ENCODE measurements around the gene EVI5L.

DNA sequence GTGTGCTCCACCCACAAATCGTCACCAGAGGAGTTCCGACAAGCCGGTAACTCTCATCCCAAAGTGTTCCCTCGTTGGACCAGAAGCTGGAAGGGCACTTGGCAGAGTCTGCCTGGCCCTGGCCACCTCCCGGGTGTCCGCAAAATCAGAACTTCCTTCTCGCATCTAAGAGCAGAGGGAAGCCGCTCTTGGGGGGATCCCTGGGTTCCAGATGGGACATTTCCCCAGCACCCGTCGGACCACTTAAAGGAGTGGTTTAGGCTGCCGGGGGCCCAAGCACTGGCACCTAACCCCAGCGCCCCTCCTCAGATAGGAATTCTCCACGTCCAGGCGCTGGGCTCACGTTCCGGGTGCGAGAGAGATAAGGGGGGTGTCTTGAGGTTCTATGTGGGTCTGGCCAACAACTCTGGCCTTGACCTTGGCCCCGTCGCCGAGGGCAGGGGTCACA lies 72.8 kb downstream of the EVI5L start:
- no peak for TF ChIP-seq EZH2phosphoT487 (IDR thresholded peaks at IDR 0.05; ENCODE audit: borderline replicate concordance)
- TF ChIP-seq, protein P1, sequence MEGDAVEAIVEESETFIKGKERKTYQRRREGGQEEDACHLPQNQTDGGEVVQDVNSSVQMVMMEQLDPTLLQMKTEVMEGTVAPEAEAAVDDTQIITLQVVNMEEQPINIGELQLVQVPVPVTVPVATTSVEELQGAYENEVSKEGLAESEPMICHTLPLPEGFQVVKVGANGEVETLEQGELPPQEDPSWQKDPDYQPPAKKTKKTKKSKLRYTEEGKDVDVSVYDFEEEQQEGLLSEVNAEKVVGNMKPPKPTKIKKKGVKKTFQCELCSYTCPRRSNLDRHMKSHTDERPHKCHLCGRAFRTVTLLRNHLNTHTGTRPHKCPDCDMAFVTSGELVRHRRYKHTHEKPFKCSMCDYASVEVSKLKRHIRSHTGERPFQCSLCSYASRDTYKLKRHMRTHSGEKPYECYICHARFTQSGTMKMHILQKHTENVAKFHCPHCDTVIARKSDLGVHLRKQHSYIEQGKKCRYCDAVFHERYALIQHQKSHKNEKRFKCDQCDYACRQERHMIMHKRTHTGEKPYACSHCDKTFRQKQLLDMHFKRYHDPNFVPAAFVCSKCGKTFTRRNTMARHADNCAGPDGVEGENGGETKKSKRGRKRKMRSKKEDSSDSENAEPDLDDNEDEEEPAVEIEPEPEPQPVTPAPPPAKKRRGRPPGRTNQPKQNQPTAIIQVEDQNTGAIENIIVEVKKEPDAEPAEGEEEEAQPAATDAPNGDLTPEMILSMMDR (conservative IDR thresholded peaks at IDR 0.05; ENCODE audit: low read length), result no peak
